Activated CD4-positive, alpha-beta T cell treated with anti-CD3 and anti-CD28 coated beads, Interleukin-2, Interleukin-6, amounts not matched to agents 100 ng/mL and 50 ng/mL, durations not matched to agents 16 hours and 8 hours (primary cell): ENCODE measurements around the gene WWTR1.

Experiments used
- DNase-seq: peaks from one replicate; pipeline ENCODE4 v3.0.0-alpha.2; 2020

Gene WWTR1

GRCh38 chr3:149620291-149621020 lies 37.4 kb downstream of the WWTR1 start:
- peak; percentile 62 for DNase-seq

DNA sequence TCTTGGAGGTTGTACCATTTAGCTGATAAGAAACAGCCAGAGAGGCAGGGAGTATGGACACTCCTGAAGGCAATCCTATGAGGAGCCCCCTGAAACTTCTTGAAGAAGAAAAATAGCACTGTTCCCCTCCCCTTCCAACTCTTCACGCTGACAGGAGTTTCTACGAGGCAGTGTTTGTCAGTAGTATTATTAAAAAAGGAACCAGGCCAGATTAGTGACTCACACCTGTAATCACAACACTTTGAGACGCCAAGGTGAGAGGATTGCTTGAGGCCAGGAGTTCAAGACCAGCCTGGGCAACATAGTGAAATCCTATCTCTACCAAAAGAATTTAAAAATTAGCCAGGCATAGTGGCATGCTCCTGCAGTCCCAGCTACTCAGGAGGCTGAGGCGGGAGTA lies 38.7 kb downstream of the WWTR1 start:
- no peak for DNase-seq

- DNase-seq, result no peak
These were observed 39.4 kb downstream of the WWTR1 start for GRCh38 chr3:149618151-149619123.

GRCh38 chr3:149615731-149616221 lies 42.0 kb downstream of the WWTR1 start:
- no peak for DNase-seq

DNA sequence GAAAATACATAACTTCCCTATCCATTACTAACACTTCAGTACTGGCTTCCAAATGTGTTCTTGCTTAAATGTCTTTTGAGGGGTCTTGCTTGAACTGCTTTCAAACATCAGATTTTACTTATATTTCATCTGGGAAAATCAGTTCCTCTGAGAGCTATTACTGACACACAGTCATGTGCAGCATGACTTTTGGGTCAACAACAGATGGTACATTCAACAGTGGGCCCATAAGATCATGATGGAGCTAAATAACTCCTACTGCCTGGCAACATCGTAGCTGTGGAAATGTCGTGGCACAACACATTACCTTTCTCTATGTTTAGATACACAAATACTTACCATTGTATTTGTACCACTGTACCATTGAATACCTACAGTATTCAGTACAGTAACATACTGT lies 43.8 kb downstream of the WWTR1 start:
- DNase-seq, result no peak

DNA sequence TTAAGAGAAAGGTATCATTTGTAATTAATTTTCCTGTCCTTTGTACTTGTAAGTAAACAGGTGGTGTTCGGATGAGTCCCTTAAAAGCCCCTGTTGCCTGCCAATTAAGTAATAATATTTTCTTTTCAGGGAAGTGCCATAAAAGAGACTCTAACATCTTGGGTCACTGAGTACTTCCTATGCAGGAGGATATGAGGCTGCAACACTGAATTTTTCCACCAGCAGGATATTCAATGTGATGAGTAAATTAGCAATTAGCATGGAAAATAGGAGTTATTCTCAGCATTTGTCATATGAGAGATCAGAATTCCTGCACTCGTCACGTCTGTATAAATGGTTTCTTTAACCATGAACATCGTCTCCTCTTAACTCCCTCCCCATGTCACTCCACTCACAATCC lies 45.4 kb downstream of the WWTR1 start:
- no peak for DNase-seq

- DNase-seq, result no peak
These were observed 46.7 kb downstream of the WWTR1 start for GRCh38 chr3:149611149-149611548.

DNA sequence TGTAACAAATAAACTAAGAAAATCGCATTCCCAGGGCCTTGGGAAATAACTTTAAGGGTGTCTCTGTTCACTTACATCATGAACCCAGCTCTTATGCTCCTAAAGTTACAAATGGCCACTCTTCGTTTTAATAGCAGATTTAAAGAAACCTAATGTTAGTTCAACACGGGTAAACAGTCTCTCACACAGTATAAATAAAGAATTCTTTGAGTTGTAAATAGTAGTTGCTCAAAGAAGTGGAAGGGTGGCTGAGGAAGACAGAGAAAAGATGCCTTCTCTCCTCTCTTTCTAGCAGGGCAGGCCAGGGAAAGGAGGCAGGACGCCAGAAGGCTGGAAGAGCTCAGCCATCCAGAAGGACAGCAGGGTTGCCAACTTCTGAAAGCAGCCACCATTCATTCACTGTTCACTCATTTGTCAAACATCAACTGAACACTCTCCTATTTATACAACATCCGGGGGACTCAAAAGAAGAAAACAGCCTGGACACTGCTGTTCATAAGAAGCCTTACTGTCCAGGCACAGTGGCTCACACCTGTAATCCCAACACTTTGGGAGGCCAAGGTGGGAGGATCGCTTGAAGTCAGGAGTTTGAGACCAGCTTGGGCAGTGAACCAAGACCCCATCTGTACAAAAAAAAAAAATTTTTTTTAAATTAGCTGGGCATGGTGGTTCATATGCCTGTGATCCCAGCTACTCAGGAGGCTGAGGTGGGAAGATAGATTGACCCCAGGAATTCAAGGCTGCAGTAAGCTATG lies 47.3 kb downstream of the WWTR1 start:
- DNase-seq, result no peak

DNA sequence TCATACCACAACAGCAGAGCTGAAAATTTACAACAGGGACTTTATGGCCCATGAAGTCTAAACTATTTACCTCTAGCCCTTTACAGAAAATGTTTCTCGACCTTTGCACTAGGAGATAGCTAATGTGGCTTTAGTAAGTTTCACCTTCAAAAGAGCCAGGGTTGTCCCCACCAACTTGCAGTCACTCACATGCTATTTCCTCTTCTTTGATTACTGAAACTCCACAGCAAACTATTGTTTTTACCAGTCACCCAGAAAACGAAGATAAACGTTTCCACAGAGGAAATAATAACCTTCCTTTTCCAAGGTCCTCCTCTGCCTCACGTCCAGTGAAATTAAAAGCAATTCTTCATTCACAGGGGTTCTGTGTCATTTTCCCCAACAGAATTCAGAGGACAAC lies 48.2 kb downstream of the WWTR1 start:
- DNase-seq, result peak; percentile 24

GRCh38 chr3:149608987-149609386 lies 48.8 kb downstream of the WWTR1 start:
- DNase-seq, result no peak

GRCh38 chr3:149605902-149606301 lies 51.9 kb downstream of the WWTR1 start:
- no peak for DNase-seq

DNA sequence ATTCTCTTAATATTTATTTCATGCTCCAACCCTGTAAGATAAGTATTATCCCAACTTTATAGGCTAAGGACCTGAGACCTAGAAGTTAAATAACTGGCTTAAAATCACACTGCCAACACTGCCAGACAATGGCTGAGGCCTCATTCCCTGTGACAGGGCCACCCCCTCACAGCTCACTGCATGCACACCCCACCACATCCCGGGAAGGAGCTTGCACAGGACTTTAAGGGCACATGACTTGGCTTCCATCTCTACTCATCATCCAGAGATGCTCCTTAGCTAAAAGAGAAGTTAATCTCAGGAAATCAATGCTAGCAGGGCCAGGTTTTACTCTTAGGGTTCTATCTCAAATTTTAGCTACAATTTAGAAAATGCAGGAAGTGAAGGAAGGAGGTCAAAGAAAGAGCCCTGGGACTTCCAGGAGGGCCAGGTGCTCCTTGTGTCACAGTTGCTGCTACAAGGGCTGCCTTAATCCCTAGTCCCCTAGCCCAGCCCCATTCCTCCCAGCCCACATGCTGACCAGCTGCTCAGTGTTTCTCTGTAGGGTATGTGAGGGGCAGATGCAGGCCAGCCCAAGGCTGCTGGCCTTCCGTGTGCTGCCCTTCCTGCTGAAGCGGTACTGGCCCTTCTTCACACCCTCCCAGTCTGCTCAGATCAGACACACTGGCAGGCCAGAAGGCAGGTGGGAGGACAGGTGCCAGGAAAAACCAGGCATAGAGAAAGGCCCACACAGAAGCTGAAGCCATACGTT lies 53.5 kb downstream of the WWTR1 start:
- DNase-seq, result no peak

- DNase-seq, result no peak
These were observed 54.4 kb downstream of the WWTR1 start for GRCh38 chr3:149603126-149604074.

GRCh38 chr3:149600634-149601033 lies 57.2 kb downstream of the WWTR1 start:
- no peak for DNase-seq

- no peak for DNase-seq
These were observed 58.6 kb downstream of the WWTR1 start for GRCh38 chr3:149599236-149599635.

- DNase-seq, result no peak
These were observed 61.6 kb downstream of the WWTR1 start for GRCh38 chr3:149596134-149596770.

DNA sequence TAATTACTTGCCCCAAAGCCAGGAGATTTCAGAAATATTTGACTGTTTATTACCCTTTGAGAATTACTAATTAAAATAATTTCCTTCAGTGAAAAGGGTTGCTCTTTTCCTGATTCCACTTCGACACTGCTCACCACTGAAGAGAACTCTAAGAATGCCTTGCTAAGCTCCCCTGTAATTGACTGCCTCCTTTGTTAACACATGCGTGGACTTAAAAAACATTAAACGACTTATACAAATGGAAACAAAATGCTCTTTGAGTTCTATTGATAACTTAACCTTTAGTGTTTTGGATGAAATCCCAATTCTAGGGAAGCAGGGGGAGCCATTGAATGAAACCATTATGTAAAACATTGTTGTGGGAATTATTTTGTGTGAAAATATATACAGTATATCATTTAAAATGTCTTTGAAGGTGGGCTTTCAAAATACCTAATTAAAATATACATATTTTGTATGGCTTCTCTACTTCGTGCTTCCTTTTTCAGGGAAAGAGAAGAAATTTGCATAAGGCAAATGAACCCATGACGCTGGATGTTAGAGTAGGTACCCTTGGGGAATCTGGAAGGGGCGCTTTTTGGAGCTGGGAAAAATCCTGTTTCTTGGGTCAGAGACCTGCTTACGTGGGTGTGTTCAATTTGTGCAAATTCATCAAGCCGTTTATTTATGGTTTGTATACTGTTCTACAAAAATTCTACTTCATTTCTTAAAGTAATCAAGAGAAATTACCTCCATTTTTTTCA lies 64.2 kb downstream of the WWTR1 start:
- no peak for DNase-seq

GRCh38 chr3:149592758-149593240 lies 65.0 kb downstream of the WWTR1 start:
- DNase-seq, result no peak

- no peak for DNase-seq
These were observed 67.0 kb downstream of the WWTR1 start for GRCh38 chr3:149590691-149591441.
